Measurements from ENCODE around the gene TEX22.

TEX22 gene

DNA sequence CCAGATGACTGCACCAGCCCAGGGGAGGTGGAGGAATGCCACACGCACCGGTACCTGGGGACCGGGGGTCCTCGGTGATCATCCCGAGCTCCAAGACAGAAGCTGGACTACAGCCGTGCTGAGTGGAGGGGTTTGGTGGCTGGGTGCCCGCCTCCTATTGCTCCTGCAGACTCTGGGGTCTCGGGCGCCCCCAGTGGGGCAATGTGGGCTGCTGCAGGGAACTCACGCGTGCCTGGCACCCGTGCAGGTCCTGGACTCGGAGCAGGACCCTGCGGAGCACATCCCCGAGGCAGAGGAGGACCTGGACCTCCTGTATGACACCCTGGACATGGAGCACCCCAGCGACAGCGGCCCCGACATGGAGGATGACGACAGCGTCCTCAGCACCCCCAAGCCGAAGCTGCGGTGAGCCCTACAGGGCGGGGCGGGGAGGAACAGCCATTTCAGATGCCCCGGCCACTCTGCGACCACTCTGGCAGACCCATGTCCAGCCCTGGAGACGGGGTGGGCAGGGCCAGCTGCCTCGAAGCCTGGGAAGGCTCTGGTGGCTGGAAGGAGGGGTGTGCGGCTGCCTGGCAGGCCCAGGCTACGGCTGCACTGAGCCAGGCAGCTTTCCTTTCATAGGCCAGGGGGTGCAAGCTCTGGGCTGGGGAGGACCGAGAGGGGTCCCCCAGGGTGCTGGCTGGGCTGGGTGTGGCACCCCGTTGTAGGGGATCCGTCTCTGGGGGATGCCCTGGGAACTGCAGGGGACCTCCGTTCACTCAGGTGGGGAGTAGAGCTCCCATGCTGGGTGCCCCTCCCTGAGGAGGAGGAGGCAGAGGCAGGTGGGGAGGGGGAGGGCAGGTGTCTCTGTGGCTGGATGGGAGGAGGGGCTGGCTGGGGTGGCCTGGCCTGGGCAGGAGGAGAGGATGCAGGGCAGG is 21.6 kb upstream of the TEX22 start:
- no peak for TF ChIP-seq POLR2AphosphoS5 (IDR thresholded peaks at IDR 0.05; ENCODE audit: low read depth, low read length)
- DNase-seq (ENCODE audit: insufficient read length, low spot score) (no peak), FAIRE-seq (no peak)

DNA sequence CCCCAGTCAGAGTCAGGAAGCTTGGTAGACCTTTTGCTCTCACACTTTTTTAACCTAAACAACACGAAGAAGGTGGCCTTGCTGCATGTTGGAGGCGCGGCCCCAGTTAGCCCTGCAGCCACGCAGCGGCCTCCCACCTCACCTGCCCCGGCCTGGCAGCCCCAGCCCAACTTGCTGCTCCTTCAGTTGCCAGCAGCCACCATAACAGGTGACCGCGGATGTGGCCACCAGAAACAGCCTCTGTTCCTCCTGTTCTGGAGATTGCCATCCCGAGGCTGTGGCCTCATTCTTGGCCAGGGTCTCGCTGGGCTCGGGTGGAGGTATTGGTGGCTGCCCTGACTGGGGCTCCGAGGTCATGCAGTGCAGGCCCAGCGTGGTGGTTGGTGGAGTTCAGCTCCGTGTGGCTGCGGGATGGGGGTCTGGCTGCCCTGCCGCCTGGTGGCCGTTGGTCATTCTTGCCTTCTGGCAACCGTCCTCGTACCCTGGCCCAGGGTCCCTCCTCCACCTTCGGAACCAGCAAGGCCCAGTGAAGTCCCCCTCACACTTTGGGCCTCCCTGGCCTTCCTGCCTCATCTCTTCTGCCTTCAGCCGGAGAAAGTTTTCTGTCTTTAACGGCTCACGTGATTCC is 20.7 kb upstream of the TEX22 start:
- FAIRE-seq: no peak

DNA sequence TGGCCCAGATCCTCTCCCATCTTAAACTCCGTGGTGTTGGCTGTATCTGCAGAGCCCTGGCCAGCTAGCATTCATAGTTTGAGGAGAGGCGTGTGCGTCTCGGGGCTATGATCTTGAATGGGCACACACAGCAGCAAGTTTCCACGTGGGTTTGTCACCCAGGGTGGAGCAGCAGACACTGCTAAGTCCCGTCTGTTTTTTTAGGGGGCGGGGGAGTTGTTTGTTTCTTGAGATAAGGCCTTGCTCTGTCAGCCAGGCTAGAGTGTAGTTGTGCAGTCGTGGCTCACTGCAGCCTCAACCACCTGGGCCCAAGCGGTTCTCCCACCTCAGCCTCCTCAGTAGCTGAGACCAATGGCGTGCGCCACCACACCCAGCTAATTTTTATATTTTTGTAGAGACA is 20.1 kb upstream of the TEX22 start:
- no peak for TF ChIP-seq POU2F2 (IDR thresholded peaks at IDR 0.05; ENCODE audit: low read depth, low read length)
- TF ChIP-seq TAF1 (IDR thresholded peaks at IDR 0.05; ENCODE audit: low read depth, low read length): no peak
- TF ChIP-seq POLR2A (IDR thresholded peaks at IDR 0.05; ENCODE audit: low read depth, low read length): no peak
- TF ChIP-seq POLR2AphosphoS5 (IDR thresholded peaks at IDR 0.05; ENCODE audit: low read depth, low read length): no peak
- no peak for TF ChIP-seq PAX5 (IDR thresholded peaks at IDR 0.05; ENCODE audit: insufficient read depth, low read length, severe bottlenecking)
- no peak for TF ChIP-seq SPI1 (IDR thresholded peaks at IDR 0.05; ENCODE audit: low read depth, low read length)
- no peak for DNase-seq (ENCODE audit: insufficient read length, low spot score)
- FAIRE-seq: no peak

More for the DNA sequence above, 20.7 kb upstream of the TEX22 start:
- no peak for DNase-seq (ENCODE audit: insufficient read length, low spot score)
- no peak for TF ChIP-seq PAX5 (IDR thresholded peaks at IDR 0.05; ENCODE audit: insufficient read depth, low read length, severe bottlenecking)

DNA sequence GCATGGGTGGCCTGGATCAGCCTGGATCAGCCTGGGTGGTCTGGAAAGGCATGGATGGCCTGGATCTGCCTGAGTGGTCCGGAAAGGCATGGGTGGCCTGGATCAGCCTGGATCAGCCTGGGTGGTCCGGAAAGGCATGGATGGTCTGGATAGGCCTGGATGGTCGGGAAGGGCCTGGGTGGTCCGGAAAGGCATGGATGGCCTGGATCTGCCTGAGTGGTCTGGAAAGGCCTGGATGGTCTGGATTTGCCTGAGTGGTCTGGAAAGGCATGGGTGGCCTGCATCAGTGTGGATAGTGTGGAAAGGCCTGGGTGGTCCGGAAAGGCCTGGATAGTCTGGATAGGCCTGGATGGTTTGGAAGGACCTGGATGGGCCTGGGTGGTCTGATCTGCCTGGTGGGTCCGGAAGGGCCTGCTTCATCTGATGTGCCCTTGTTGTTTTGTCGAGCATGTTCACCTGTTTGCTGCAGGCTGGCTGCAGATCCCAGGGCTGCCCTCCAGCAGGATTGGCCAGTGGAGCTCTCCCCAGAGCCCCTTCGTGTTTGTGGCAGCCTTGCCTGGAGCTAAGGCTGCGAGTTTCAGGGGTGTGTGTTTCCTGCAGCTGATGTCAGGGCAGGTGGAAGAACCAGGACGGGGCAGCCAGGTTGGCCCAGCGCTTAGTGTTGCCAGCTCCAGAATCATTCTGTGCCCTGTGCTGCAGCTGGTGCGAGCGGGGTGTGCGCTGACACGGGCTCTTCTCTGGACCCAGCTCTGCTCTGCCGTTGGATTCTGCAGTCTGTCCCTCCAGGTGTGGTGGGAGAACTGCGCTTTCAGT is 19.3 kb upstream of the TEX22 start:
- DNase-seq (ENCODE audit: insufficient read length, low spot score) (no peak), FAIRE-seq (no peak)
- TF ChIP-seq SPI1 (IDR thresholded peaks at IDR 0.05; ENCODE audit: low read depth, low read length): no peak
- no peak for TF ChIP-seq TAF1 (IDR thresholded peaks at IDR 0.05; ENCODE audit: low read depth, low read length)
- TF ChIP-seq POLR2A (IDR thresholded peaks at IDR 0.05; ENCODE audit: low read depth, low read length): no peak
- no peak for TF ChIP-seq POU2F2 (IDR thresholded peaks at IDR 0.05; ENCODE audit: low read depth, low read length)
- TF ChIP-seq POLR2AphosphoS5 (IDR thresholded peaks at IDR 0.05; ENCODE audit: low read depth, low read length): no peak
- no peak for TF ChIP-seq PAX5 (IDR thresholded peaks at IDR 0.05; ENCODE audit: insufficient read depth, low read length, severe bottlenecking)

DNA sequence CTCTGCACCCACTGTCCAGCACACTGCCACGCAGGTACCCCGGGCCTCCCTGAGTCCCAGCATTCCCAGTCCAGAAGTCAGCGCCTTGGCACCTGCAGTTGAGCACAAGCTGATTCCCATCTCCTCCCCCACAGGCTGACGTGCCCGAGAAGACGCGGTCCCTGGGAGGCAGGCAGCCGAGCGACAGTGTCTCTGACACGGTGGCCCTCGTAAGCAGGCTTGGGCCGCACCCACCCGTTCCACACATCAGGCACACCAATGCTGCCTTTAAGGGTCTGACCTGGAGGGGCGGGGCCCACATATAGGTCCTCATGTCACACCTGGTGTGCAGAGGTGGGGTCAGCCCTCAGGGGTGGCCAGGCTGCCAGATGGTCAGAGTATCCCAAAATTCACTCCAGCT is 18.4 kb upstream of the TEX22 start:
- no peak for DNase-seq (ENCODE audit: insufficient read length, low spot score)

DNA sequence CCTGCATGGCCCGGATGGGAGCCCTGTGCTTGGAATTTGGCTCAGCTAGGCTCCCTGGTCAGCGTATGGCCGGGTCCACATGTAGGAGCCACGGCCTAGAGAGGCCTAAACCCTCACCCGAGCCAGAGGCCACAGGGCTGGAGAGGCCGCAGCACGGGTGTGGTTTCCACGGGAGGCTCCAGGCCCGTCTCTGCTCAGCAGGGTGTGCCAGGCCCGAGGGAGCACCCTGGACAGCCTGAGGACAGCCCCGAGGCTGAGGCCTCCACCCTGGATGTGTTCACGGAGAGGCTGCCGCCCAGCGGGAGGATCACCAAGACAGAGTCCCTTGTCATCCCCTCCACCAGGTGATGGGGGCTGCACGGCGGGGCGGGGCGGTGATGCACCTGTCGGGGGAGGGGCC is 17.6 kb upstream of the TEX22 start:
- FAIRE-seq (no peak), DNase-seq (ENCODE audit: insufficient read length, low spot score) (no peak)
- TF ChIP-seq SPI1 (IDR thresholded peaks at IDR 0.05; ENCODE audit: low read depth, low read length) (no peak), TAF1 (IDR thresholded peaks at IDR 0.05; ENCODE audit: low read depth, low read length) (no peak), POU2F2 (IDR thresholded peaks at IDR 0.05; ENCODE audit: low read depth, low read length) (no peak), PAX5 (IDR thresholded peaks at IDR 0.05; ENCODE audit: insufficient read depth, low read length, severe bottlenecking) (no peak), POLR2AphosphoS5 (IDR thresholded peaks at IDR 0.05; ENCODE audit: low read depth, low read length) (no peak), POLR2A (IDR thresholded peaks at IDR 0.05; ENCODE audit: low read depth, low read length) (no peak)

More for the DNA sequence above, 18.4 kb upstream of the TEX22 start:
- no peak for FAIRE-seq
- TF ChIP-seq POU2F2 (IDR thresholded peaks at IDR 0.05; ENCODE audit: low read depth, low read length) (no peak), TAF1 (IDR thresholded peaks at IDR 0.05; ENCODE audit: low read depth, low read length) (no peak), POLR2AphosphoS5 (IDR thresholded peaks at IDR 0.05; ENCODE audit: low read depth, low read length) (no peak), PAX5 (IDR thresholded peaks at IDR 0.05; ENCODE audit: insufficient read depth, low read length, severe bottlenecking) (no peak), SPI1 (IDR thresholded peaks at IDR 0.05; ENCODE audit: low read depth, low read length) (no peak), POLR2A (IDR thresholded peaks at IDR 0.05; ENCODE audit: low read depth, low read length) (no peak)

DNA sequence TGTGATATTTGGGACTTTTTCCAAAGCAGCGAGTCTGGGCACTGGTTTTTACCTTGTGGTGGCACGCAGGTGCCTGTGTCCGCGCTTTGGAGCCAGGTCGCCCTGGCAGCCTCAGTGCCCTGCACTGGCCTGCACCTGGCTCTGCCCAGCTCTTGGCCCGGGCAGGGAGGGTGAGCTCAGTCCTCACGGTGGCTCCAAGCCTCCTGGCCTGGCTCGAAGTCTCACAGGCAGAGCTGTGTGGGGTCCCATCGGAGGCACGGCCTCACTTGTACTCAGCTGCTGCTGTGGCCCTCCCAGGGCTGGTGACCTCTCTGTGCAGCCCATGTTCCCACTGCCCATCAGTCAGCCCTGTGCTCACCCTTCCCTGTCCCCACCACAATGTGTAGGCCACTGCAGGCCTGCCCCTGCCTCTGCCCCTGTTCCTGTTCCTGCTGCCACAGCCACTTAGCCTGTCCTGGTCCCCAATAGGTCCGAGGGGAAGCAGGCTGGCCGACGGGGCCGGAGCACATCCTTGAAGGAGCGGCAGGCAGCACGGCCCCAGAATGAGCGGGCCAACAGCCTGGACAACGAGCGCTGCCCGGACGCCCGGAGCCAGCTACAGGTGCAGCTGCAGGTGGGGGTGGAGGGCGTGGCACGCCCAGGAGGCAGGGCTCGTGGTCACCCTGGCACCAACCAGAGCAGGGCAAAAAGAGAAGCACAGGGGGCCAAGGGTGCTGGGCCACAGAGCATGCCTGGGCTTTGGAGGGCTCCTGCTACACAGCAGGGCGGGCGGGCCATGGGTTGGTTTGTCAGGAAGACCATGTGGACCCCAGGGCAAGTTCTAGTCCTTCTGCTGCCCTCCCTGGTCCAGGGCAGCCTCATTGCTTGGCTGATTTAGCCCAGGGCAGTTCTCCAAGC is 16.6 kb upstream of the TEX22 start:
- DNase-seq (ENCODE audit: insufficient read length, low spot score): no peak
- FAIRE-seq: no peak
- no peak for TF ChIP-seq POLR2AphosphoS5 (IDR thresholded peaks at IDR 0.05; ENCODE audit: low read depth, low read length)
- no peak for TF ChIP-seq POLR2A (IDR thresholded peaks at IDR 0.05; ENCODE audit: low read depth, low read length)
- no peak for TF ChIP-seq TAF1 (IDR thresholded peaks at IDR 0.05; ENCODE audit: low read depth, low read length)
- TF ChIP-seq SPI1 (IDR thresholded peaks at IDR 0.05; ENCODE audit: low read depth, low read length): no peak
- no peak for TF ChIP-seq PAX5 (IDR thresholded peaks at IDR 0.05; ENCODE audit: insufficient read depth, low read length, severe bottlenecking)
- no peak for TF ChIP-seq POU2F2 (IDR thresholded peaks at IDR 0.05; ENCODE audit: low read depth, low read length)

DNA sequence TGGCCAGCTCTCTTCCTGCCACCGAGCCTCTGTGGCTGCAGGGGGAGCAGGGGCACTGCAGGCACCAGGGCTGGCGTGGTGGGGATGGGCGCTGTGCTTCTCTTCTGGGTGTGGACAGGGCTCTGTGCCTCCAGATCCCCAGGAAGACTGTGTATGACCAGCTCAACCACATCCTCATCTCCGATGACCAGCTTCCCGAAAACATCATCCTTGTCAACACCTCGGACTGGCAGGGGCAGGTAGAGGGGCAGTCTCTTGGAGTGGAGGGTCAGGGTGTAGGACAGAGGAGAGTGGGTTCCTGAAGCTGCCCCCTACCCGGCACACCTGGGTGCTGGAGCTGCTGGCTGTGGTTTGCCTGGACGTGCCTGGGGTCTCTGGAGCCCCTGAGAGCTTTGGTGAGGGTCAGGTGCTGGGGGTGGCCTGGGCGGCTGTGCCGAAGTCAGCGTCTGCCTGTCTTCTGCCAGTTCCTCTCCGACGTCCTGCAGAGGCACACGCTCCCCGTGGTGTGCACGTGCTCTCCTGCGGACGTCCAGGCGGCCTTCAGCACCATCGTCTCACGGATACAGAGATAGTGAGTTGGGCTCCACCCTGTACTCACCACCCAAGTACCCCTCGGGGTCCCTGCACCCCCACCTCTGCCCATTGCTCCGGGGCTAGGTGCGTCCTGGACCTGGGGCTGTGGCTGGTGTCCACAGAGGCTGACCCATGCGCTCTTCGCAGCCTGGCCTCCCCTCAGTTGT is 15.8 kb upstream of the TEX22 start:
- no peak for TF ChIP-seq POLR2A (IDR thresholded peaks at IDR 0.05; ENCODE audit: low read depth, low read length)
- TF ChIP-seq SPI1 (IDR thresholded peaks at IDR 0.05; ENCODE audit: low read depth, low read length): no peak
- TF ChIP-seq PAX5 (IDR thresholded peaks at IDR 0.05; ENCODE audit: insufficient read depth, low read length, severe bottlenecking): no peak
- TF ChIP-seq POLR2AphosphoS5 (IDR thresholded peaks at IDR 0.05; ENCODE audit: low read depth, low read length): no peak
- no peak for TF ChIP-seq TAF1 (IDR thresholded peaks at IDR 0.05; ENCODE audit: low read depth, low read length)
- no peak for TF ChIP-seq POU2F2 (IDR thresholded peaks at IDR 0.05; ENCODE audit: low read depth, low read length)
- DNase-seq (ENCODE audit: insufficient read length, low spot score) (no peak), FAIRE-seq (no peak)

All from GM12891 (cell line).